HG02973 (cell line): Measurements from ENCODE around the gene MPPED1.

Source experiments
- ATAC-seq: cut with Tn5 transposase; IDR thresholded peaks from one replicate; pipeline ENCODE4 v1.9.1; 2021; ENCODE audit warnings: moderate library complexity; ENCODE audit not compliant: unreplicated experiment

Gene MPPED1, protein sequence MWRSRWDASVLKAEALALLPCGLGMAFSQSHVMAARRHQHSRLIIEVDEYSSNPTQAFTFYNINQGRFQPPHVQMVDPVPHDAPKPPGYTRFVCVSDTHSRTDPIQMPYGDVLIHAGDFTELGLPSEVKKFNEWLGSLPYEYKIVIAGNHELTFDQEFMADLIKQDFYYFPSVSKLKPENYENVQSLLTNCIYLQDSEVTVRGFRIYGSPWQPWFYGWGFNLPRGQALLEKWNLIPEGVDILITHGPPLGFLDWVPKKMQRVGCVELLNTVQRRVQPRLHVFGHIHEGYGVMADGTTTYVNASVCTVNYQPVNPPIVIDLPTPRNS

DNA sequence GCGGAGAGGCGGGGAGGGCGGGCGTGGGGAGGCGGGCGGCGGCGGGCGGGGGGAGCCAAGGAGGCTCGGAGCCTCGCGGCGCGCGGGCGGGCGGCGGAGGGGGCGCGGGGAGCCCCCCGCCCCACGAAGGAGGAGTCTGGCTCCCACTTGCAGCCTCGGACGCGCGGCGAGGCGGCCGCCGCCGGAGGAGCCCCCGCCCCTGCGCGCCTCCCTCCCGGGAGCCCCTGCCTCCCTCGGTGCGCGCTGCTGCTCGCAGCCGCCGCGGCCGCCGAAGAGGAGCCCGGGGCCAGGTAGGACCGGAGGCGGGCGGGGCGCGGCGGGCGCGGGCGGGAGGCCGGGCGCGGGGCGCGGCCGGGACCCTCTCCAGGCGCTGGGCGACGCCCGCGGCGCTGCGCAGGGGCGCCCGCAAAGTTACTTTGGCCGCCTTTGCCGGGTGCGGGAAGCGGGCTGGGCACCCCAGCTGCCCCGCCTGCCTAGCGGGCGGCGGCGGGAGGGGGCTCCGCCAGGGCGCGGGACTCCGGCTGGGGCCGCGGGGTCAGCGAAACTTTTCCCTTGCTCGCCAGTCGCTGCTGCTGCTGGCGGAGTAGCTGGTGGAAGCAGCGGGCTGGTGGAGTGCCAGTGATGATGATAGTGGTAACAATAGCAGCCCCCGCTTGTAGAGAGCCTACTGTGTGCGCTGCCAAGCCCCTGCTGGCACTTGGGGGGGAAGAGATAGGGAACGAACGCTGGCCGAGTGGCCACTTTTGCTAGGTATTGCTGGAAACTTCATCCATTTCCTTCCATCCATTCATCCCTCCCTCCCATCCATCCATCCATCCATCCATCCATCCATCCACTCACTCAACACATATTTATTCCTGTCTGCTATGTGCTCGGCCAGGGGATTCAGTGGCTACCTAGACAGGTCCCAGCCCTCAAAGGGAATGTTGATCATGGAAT lies at the start of gene MPPED1:
TSS of gene MPPED1 (plus strand) at position 146 of the 939 bp plus-strand sequence. CDS start 12,972 bp downstream, outside the sequence.
- no peak for ATAC-seq

DNA sequence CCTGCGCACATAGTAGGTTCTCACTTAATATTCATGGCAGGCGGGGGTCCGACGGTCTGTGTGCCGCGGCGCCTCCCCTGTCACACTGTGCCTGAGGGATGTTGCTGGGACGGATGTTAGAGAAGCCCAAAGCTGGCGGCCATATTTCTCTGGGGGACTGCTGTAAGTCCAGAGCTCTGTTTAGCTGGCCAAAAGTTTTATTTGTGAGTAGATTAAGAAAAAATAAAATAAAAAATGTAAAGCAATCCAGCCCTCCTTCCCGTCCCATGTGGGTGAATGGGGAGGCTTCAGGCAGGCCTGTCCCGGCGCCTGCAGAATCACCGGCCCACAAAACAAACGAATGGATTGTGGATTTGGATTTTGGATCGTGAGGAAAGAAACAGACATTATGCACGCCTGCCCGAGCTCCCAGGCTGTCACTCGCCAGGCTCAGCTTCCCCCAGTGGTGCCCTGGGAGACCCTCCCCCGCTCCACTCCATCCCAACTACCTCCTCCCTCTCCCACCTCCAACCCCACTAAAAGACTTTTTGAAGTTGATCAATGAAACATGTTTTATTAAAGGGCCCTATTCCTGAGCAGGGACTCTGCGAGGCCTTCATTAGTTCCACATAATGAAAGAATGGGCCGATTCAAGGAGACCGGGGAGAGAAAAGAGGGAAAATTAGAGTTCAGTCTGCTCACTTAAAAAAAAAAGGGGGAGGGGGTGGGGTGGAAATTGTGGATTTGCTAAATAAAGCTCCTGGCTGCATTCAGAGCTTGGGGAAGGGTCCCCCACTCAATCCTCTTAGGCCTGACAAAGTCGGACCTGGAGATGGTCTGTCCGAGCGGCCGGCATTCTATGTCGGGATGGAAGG lies 48.3 kb upstream of the MPPED1 start:
- ATAC-seq, result no peak

DNA sequence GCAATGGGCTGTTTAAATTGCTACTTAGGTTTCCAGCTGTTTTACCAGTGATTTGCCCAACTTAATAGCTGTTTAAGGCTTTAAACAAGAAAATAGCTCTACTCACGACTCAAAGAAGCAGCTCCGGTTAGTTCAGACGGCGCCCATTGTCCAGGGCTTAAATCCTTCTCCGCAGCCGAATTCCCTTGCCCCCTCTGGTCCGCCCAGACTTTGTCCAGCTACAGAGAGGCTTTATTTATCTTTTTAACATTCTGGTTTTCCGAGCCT lies 47.7 kb upstream of the MPPED1 start:
- no peak for ATAC-seq

DNA sequence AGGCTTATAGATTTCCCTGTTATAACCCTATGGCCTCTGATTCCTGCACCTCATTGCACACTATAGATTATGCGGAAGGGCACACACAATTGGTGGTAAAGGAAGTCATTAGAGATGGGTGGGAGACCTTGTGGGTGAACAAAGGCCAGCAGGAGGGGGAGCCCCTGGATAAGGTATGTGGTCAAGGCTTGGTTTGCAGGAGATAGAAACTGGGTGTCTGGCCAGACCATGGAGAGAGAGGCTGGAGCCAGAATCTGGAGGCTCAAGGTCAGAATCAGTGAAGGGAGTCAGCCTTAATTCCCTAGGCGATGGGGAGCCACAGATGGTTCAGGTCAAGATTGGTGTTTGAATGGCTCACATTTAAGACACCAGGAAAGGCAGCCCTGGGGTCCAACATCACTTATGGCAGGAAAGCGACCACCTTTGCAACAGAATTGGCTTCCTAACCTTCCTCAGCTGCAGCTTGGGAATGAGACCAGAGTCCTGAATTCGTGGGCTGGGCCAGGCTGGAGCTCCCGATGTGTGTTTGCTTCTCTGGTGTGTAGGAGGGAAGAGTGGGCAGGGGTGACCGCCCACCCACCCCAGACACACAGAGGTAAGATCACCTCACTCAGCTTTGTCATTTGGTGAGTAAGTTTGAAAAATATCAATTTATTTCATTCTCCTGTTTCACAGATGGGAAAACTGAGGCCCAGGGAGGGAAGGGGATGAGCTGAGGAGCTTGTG lies 45.9 kb upstream of the MPPED1 start:
- ATAC-seq, result no peak

DNA sequence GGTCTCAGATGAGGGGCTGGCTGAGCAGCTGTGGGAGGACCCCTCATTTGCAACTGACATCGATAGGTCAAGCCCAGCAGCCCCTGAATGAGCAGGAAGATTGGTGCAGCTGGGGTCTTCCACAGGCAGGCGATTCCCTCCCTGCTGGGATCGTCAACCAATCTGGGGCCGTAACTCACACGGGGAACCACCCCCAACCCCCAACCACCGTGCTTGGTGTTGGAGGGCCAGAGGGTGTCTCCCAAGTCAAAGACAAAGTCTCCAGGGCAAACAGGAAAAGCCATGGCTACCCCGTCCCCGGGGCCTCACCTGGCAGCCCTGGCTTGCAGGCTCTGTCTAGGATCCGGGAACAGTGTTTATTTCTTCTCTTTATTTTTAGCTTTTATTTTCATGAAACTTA lies 41.8 kb upstream of the MPPED1 start:
- no peak for ATAC-seq

DNA sequence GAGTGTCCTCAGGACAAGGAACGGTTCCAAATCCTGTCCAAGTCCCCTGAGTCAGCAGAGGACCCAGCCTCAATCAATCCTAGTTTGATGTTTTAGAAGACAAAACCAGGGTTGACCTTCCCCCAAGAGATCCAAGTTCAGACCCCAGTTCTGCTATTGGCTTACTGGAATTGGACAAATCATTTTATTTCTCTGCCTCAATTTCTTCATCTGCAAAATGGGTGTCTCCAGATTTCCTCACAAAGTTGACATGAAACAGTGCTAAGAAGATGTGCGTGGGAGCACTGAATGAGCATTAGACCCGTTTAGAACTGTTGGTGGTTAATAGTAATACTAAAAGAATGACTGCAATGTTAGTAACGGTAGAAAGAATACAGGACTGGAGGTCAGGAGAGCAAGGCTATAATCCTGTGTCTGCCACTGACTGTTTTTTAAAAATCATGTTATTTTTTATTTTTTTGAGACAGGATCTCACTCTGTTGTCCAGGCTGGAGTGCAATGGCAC lies 35.8 kb upstream of the MPPED1 start:
- ATAC-seq, result no peak

DNA sequence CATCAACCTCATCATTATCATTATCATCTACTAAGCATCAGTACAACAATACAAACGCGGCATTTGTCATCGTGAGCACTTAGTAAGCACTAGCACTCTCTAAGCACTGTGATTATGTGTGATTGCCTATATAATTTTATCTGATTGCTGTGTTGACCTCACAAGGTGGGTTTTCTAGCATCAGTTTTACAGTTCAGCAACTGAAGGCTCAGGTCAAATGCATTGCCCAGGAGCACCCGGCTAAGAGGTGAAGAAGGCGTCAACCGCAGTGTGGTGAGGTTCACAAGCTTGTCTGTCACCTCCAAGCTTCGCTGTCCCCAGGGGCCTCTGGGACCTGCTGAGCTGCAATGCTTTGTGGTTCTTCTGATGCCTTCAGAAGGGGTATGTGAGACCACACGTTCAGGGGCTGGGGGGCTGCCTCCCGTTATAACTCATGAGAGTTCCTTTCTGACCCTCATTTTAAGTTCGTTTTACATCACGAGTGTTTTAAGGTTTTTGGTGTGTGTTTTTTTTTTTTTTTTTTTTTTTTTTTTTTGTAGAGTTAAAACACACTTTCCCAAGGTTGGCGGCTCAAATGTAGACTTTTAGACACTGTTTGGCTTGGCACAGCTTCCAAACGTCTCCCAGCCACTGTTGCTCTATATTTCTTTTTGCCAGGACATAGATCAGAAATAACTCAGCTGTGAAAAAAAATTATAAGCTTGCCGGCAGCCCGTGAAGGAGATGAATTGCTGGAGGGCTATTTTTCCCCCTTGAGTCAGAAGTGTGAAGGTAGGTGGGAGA lies 34.9 kb upstream of the MPPED1 start:
- no peak for ATAC-seq

DNA sequence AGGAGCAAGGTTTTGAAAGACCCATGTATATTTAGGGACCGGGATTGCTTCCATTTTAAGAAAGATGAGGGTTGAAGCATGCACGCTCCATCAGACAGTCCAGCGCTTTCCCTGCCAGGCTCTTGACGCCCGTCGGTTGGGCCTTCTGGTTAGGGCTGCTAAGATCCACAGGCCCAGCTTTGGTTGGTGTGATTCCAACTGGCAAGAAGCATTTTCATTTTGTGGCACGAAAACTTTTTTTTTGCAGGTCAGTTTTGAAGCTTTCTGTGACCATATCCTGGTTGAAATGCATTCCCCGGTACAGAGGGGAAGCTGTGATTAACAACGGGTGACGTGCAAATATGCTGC lies 34.3 kb upstream of the MPPED1 start:
- ATAC-seq, result no peak

DNA sequence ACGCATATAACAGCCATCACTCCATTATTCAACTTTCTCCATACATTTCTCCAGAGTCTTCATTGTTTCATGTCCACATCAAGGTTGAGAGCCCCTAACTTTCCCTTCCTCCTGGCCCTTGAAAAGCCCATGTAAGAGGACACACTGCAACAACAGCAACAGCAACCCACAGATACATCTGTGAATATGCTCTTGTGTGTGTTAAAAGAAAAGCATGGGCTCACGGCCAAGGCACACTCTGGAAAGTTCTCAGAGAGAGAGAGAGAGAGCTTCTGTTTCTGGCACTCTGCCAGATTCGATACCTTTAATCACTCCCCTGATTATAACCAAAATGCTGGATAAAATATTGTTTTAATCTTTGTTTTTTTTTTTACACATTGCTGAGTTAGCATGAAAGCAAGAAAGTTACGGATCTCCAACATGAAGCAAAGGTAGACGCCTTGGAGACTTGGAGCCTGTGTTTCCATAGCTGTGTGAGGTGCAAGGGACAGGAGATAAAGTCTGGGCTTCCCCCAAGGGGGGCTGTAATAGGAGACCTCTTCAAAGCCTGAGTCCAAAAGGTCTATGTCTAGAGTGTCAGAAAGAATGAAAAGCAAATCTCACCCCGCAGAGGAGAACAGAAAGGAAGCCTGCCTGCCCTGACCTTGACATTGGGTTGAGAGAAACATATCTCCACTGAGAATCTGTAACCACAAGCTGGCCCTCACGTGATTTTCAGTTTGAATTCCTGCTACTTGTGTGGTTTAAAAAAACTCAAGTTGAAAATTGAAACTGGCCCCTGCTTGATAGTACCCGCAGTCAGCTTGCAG lies 33.7 kb upstream of the MPPED1 start:
- peak; percentile 61 for ATAC-seq

DNA sequence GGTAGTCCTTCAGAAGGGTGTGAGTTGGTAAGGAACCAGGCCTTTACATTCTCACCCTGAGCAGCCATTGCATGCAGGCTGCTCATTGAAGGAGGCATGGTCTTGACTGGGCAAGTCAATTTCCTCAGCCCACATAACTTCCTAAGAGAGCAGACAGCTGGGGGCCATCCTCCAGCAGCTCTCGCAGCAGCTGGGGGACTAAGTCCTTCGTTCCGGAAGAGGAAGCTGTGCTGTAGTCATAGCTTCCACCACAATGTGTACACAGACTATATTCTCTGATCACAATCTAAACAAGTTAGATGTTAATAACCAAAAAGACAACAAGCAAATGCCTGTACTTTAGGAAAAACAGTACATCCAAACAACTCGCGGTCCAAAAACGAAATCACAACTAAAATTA lies 30.1 kb upstream of the MPPED1 start:
- no peak for ATAC-seq

DNA sequence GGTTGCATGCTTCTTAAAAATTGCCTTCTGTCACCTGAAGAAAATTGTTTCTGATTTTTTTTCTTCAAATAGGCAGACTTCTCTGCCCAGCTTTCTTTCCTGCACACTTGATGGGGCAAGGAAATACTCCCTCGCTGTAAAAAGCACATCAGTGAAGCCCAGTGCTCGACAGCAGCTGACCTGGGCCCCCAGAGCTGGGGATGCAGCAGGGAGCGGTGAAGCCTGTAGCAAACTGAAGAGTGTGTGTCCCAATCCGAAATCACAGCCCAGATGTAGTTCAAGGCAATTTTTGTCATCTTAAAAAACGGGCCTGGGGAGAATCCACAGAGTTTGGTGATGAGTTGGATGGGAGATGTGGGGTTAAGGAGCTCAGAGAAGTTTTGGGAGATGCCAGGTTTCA lies 27.0 kb upstream of the MPPED1 start:
- no peak for ATAC-seq

DNA sequence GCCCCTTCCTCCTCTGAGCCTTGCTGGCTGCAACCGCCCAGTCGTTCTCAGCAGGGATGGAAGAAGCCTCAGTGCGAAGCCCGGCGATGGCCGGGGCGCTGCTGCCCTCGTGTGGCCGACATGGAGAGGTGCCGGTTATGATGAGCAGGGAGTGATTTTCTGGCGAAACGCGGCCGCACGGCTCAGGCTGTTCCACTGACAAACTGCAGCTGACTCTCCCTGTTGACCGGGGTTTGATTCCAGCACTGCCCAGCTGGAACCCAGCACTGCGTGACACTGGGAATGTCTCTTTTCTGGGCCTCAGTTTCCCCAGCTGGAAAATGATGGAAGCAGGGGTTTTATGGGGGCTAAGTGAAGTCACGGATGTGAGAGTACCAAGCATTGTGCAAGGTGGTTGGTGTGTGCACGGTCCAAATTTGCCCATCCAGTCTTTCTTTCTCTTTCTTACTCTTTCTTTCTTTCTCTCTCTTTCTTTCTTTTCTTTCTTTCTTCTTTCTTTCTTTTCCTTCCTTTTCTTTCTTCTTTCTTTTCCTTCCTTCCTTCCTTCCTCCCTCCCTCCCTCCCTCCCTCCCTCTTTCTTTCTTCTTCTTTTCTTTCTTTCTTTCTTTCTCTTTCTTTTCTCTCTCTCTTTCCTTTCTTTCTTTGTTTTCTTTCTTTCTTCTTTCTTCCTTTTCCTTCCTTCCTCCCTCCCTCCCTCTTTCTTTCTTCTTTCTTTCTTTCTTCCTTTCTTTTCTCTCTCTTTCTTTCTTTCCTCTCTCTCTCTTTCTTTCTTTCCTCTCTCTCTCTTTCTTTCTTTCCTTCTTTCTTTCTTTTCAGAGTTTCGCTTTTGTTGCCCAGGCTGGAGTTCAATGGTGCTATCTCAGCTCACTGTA lies 25.8 kb upstream of the MPPED1 start:
- ATAC-seq, result no peak

DNA sequence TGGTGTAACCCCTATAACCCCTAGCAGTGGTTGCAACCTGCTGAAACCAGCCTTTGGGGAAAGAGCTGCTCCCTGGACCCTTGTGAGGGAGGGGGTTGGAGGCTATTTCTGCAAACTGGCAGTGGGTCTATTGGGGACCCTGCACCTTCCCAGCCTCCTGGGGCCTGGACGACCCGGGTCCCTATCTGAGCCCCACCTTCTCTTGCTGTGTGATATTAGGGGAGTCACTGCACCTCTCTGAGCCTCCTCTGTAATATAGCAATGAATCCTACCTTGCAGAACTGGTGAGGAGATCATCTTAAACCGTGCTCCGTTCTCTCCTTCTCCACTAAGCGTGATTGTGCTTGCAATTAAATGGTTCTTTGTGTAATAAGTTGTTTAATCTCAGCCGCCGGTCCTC lies 24.0 kb upstream of the MPPED1 start:
- no peak for ATAC-seq

DNA sequence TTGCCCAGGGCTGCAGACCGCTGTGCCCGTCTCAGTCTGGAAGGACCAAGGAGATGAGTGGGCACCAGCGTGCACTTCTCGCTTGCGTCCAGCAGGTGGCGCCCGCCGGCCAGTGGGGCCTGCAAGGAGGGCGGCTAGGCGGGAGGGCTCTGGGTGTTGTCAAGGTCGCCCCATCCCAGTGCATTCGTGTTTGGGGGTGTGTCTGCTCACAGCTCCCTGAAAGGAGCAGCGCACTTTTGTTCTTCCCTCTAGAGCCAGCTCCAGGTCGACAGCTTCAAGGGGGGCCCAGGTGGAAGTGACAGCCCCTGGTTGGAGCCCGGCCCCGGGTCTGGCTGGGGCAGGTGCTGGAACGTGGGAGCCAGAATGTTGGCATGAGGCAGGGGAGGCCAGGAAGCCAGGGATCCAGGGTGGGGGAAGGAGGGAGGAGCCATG lies 23.4 kb upstream of the MPPED1 start:
- no peak for ATAC-seq

DNA sequence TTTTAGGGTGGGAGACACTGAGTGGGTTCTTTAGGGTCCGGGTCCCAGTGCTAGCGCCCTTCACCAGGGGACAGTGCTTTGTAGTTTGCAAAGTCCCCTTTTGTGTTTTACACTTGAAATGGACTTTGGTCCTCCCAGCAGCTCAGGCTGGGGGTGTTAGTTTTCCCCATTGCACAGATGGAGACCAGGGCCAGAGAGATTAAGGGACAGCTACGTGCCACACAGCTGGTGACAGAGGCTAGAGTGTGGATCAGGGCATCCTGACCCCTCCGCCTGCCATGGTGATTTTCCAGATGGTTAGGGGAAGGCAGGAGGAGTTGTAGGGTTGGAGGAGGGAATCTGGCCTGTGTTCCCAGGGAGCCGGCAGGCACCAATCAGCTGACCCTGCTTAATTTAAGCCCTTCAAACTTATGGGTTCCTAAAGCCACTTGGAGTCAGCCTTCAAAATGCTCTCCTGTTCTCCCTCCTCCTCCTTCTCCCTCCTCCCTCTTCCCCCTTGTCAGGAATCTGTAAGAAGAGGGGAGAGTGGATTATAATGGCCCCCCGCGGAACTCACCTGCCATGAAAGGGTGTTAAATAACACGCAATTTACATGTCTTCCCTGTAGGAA lies 22.5 kb upstream of the MPPED1 start:
- ATAC-seq, result no peak

DNA sequence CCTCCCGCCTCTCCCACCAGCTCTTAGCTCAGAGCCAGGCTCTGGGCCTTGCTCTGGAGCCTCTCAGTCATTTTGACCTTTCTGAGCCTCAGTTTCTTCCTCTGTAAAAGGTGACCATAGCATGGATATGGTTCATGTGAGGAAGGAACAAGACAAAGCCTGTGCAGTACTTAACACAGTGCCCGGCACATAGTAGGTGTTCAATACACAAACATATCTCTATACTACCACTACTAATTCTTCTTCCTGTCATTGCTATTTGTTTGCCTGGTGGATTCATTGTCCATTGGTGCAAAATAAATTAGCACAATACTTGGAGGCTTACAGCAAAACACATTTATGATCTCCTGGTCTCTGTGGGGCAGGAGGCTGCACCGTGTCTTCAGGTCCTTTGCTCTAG lies 21.6 kb upstream of the MPPED1 start:
- no peak for ATAC-seq

DNA sequence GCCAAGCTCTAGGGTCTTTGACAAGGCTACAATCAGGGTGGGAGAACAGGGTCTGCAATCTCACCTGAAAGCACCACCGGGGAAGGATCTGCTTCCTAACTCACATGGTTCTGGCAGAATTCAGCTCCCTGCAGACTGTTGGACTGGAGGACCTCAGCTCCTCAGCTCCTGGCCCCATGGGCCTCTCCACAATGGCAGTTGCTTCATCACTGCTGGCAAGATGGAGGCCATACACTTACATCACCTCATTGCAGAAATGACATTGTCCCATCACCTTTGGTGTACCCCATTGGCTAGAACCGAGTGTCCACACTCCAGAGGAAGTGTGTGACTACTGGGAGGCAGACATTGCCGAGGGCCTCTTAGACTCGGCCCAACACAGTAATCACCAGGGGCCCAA lies 20.9 kb upstream of the MPPED1 start:
- no peak for ATAC-seq

DNA sequence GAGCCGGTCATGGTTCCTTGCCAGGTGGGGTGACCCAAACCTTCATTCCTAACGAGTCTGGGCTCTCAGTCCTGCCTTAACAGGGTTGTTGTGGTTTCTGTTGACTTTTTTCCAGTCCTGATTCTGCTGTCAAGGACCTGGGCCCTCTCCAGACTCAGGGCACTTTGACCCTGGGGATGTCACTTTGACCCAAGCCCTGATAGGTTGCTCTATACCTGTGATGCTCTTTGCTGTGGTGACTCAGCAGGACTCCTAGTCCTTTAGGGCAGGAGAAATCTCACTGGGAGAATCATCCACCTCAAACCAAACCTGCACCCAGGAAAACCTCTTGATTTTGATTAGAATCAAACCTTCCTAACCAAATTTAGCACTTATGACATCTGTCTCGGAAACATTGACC lies 20.5 kb upstream of the MPPED1 start:
- ATAC-seq, result no peak
